ENCODE measurements around the gene S100A16. TPM values are rescaled to one million over a fixed set of nuclear protein-coding genes. Genes with fewer than 3 reads are reported as not detected.
"Not testable (repeated sequence)": the region's sequence is repeated elsewhere in the genome, so short reads cannot be mapped to it uniquely, and the experiment has no call there.

The S100A16 gene
- polyA plus RNA-seq, 1 donor (not counting 4 experiments of a cell fraction or from before 2014, with no cell fraction given): 1,620 TPM

DNA sequence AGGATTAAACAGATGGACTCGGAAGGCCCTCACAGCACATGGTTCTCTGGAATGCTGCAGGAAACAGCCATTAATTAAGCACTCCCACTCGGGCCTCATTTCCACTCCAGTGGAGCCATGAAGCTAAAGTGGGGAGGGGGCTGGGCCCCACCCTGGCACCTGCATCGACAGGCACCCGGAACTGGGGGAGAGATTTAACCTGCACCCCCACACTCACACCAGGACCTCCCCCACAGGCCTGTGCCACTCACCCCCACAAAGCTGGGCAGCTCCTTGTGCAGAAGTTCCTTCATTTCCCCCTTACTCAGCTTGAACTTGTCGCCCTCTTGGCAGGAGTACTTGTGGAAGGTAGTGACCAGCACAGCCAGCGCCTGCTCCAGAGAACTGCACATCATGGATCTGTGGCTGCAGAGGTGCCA, 49.4 kb downstream of the S100A16 start:
- Histone ChIP-seq H3K27ac (ENCODE audit: control insufficient read depth, insufficient read depth, low read length) (peak overlapping the region; percentile 100), H3K4me1 (ENCODE audit: control insufficient read depth, extremely low read depth, insufficient read depth, low read length) (peaks cover 22% of the 10 kb centered on the region)

DNA sequence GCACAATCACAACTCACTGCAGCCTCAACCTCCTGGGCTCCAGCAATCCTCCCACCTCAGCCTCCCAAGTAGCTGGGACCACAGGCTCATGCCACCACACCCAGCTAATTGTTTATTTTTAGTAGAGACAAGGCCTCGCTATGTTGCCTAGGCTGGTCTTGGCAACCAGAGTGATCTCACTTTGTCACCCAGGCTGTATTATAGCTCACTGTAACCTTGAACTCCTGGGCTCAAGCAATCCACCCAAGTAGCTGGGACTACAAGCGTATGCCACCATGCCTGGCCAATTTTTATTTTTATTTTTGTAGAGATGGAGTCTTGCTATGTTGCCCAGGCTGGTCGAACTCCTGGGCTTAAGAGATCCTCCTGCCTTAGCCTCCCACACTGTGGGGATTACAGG, 50.9 kb downstream of the S100A16 start:
- DNase-seq (ENCODE audit: low read depth, low spot score); H2AFZ ChIP-seq (ENCODE audit: control insufficient read depth, low read length); H3K27me3 ChIP-seq (ENCODE audit: control insufficient read depth, extremely low read depth, insufficient read depth, low read length); H3K9me3 ChIP-seq (ENCODE audit: control insufficient read depth, low read depth, low read length); H3K9me1 ChIP-seq (ENCODE audit: control insufficient read depth, extremely low read depth, insufficient read depth, low read length); FAIRE-seq; dilution Hi-C loops (cut with MboI; ENCODE audit: extremely low pct_ligation_motif_present, low sequenced_read_pairs); H3K4me1 ChIP-seq (ENCODE audit: control insufficient read depth, extremely low read depth, insufficient read depth, low read length): not testable (repeated sequence)
- H3K9ac ChIP-seq (ENCODE audit: control insufficient read depth, extremely low read depth, insufficient read depth, low read length): peak overlapping the region; percentile 99
- H3K4me2 ChIP-seq (ENCODE audit: control insufficient read depth, extremely low read depth, insufficient read depth, low read depth, low read length): peak overlapping the region; percentile 97
- H3K79me2 ChIP-seq (ENCODE audit: control insufficient read depth, insufficient read depth, low read length): peaks cover 21% of the 10 kb centered on the region
- peaks cover 17 to 29% of the 10 kb centered on the region in 2 experiments for H3K36me3 ChIP-seq (ENCODE audit: control insufficient read depth in 2 of 2, extremely low read depth in 1 of 2, insufficient read depth in 2 of 2, low read length in 2 of 2)
- peak overlapping the region; percentile 39 to 61 (median 57) for H3K4me3 ChIP-seq (ENCODE audit: control insufficient read depth in 2 of 3, extremely low read depth in 1 of 3, insufficient read depth in 2 of 3, low read depth in 1 of 3, low read length in 3 of 3)
- H4K20me1 ChIP-seq (ENCODE audit: control insufficient read depth, extremely low read depth, insufficient read depth, low read length): peaks cover 21% of the 10 kb centered on the region
- H3K27ac ChIP-seq (ENCODE audit: control insufficient read depth, insufficient read depth, low read length): peak overlapping the region; percentile 100

More for the DNA sequence above, 49.4 kb downstream of the S100A16 start:
- H2AFZ ChIP-seq (ENCODE audit: control insufficient read depth, low read length): no peak overlapping the region
- H3K79me2 ChIP-seq (ENCODE audit: control insufficient read depth, insufficient read depth, low read length): peaks cover 21% of the 10 kb centered on the region
- H3K36me3 ChIP-seq (ENCODE audit: control insufficient read depth in 2 of 2, extremely low read depth in 1 of 2, insufficient read depth in 2 of 2, low read length in 2 of 2): peaks cover 15 to 29% of the 10 kb centered on the region in 2 experiments
- TF ChIP-seq, protein P1, sequence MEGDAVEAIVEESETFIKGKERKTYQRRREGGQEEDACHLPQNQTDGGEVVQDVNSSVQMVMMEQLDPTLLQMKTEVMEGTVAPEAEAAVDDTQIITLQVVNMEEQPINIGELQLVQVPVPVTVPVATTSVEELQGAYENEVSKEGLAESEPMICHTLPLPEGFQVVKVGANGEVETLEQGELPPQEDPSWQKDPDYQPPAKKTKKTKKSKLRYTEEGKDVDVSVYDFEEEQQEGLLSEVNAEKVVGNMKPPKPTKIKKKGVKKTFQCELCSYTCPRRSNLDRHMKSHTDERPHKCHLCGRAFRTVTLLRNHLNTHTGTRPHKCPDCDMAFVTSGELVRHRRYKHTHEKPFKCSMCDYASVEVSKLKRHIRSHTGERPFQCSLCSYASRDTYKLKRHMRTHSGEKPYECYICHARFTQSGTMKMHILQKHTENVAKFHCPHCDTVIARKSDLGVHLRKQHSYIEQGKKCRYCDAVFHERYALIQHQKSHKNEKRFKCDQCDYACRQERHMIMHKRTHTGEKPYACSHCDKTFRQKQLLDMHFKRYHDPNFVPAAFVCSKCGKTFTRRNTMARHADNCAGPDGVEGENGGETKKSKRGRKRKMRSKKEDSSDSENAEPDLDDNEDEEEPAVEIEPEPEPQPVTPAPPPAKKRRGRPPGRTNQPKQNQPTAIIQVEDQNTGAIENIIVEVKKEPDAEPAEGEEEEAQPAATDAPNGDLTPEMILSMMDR (optimal IDR thresholded peaks at IDR 0.05 in 1 of 3, IDR thresholded peaks at IDR 0.05 in 1 of 3, conservative IDR thresholded peaks at IDR 0.05 in 1 of 3; ENCODE audit: extremely low read depth in 1 of 3, insufficient read depth in 2 of 3, low read length in 3 of 3): no peak
- TF ChIP-seq EZH2 (IDR thresholded peaks at IDR 0.05; ENCODE audit: low read length): no peak
- dilution Hi-C loops (cut with MboI; ENCODE audit: extremely low pct_ligation_motif_present, low sequenced_read_pairs): no loop called here
- H3K4me3 ChIP-seq (ENCODE audit: control insufficient read depth in 2 of 3, extremely low read depth in 1 of 3, insufficient read depth in 2 of 3, low read depth in 1 of 3, low read length in 3 of 3): peak overlapping the region; percentile 61 to 99 (median 86)
- peaks cover 21% of the 10 kb centered on the region for H4K20me1 ChIP-seq (ENCODE audit: control insufficient read depth, extremely low read depth, insufficient read depth, low read length)
- DNase-seq (ENCODE audit: low read depth, low spot score) (no peak), FAIRE-seq (no peak)
- no peaks in the 10 kb centered on the region for H3K9me3 ChIP-seq (ENCODE audit: control insufficient read depth, low read depth, low read length)
- H3K4me2 ChIP-seq (ENCODE audit: control insufficient read depth, extremely low read depth, insufficient read depth, low read depth, low read length): peak overlapping the region; percentile 97
- no peaks in the 10 kb centered on the region for H3K27me3 ChIP-seq (ENCODE audit: control insufficient read depth, extremely low read depth, insufficient read depth, low read length)
- peak overlapping the region; percentile 99 for H3K9ac ChIP-seq (ENCODE audit: control insufficient read depth, extremely low read depth, insufficient read depth, low read length)
- H3K9me1 ChIP-seq (ENCODE audit: control insufficient read depth, extremely low read depth, insufficient read depth, low read length): no peaks in the 10 kb centered on the region

DNA sequence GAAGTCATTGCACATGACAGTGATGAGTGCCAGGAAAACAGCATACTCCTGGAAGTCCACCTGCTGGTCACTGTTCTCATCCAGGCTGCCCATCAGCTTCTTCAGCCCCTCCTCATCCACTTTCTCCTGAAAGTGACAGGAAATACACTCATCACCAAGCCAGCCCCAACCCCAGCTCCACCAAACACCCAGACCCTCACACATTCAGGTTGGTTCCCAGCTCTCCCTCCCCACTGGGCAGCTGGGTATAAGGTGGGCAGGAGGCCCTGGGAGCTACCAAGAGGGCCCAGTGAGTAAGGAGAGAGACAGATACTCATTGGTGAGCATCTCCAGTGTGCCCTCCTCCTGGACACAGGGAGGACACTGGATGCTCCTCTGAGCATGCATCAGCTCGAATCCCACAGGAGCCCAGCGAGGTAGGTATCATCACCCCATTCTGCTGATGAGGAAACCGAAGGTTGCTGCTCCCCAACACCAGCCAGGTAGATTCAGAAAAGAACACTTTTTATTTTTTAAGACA, 51.4 kb downstream of the S100A16 start:
- Histone ChIP-seq H3K4me2 (ENCODE audit: control insufficient read depth, extremely low read depth, insufficient read depth, low read depth, low read length) (no peak overlapping the region), H3K4me3 (ENCODE audit: control insufficient read depth in 2 of 3, extremely low read depth in 1 of 3, insufficient read depth in 2 of 3, low read depth in 1 of 3, low read length in 3 of 3) (no peak overlapping the region), H3K9me3 (ENCODE audit: control insufficient read depth, low read depth, low read length) (no peaks in the 10 kb centered on the region), H3K27me3 (ENCODE audit: control insufficient read depth, extremely low read depth, insufficient read depth, low read length) (no peaks in the 10 kb centered on the region), H3K9ac (ENCODE audit: control insufficient read depth, extremely low read depth, insufficient read depth, low read length) (peak overlapping the region; percentile 99), H3K4me1 (ENCODE audit: control insufficient read depth, extremely low read depth, insufficient read depth, low read length) (peaks cover 3% of the 10 kb centered on the region), H3K36me3 (ENCODE audit: control insufficient read depth in 2 of 2, extremely low read depth in 1 of 2, insufficient read depth in 2 of 2, low read length in 2 of 2) (peaks cover 17 to 30% of the 10 kb centered on the region in 2 experiments), H3K9me1 (ENCODE audit: control insufficient read depth, extremely low read depth, insufficient read depth, low read length) (no peaks in the 10 kb centered on the region), H2AFZ (ENCODE audit: control insufficient read depth, low read length) (no peak overlapping the region), H3K79me2 (ENCODE audit: control insufficient read depth, insufficient read depth, low read length) (peaks cover 18% of the 10 kb centered on the region), H3K27ac (ENCODE audit: control insufficient read depth, insufficient read depth, low read length) (peak overlapping the region; percentile 100), H4K20me1 (ENCODE audit: control insufficient read depth, extremely low read depth, insufficient read depth, low read length) (peaks cover 21% of the 10 kb centered on the region)
- TF ChIP-seq, protein P1 (optimal IDR thresholded peaks at IDR 0.05 in 1 of 3, IDR thresholded peaks at IDR 0.05 in 1 of 3, conservative IDR thresholded peaks at IDR 0.05 in 1 of 3; ENCODE audit: extremely low read depth in 1 of 3, insufficient read depth in 2 of 3, low read length in 3 of 3): no peak
- TF ChIP-seq EZH2 (IDR thresholded peaks at IDR 0.05; ENCODE audit: low read length): no peak
- dilution Hi-C loops (cut with MboI; ENCODE audit: extremely low pct_ligation_motif_present, low sequenced_read_pairs): no loop called here
- FAIRE-seq (no peak), DNase-seq (ENCODE audit: low read depth, low spot score) (no peak)

Data from keratinocyte (primary cell).